Peyer's patch (tissue), 4 donors: ENCODE results near the gene DNAH17.

Experiments used
- POLR2A ChIP-seq, 2 donors: fragments of 450-650 bp; IDR thresholded peaks; one replicate each; pipeline ENCODE4 v1.5.1; 2017; ENCODE audit warnings: antibody characterized with exemption in 2 of 2, mild to moderate bottlenecking in 2 of 2, moderate library complexity in 2 of 2
- TF ChIP-seq, protein P1 (sequence below), 6 experiments: fragments of 450-650 bp in 4 of 6; fragments of 200-600 bp in 2 of 6; sonication (generic) in 1 of 6; IDR thresholded peaks; one replicate each; pipeline ENCODE4 v1.5.1; 2017 to 2019; ENCODE audit warnings: antibody characterized with exemption in 6 of 6, mild to moderate bottlenecking in 3 of 6, moderate library complexity in 1 of 6

DNA sequence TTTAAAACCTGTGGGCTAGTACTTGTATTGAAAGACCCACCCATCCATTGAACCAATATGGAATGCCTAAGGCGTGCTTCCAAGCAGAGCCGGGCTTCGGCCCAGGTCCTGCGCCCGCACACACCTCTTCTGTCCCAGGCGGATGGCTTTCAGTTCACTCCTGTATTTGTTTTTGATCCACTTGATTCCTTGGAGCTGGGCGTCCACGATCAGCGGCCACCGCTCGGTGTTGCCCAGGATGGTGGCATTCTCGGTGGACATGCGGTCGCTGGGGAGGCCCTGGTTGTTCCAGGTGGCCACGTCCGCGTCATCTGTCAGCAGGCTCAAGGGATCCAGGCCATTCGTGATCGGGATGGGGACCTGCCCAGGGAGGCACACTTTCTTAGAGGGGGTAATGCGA lies 122.8 kb downstream of the DNAH17 start:
- no peak for TF ChIP-seq POLR2A (IDR thresholded peaks at IDR 0.05)
- TF ChIP-seq, protein P1, sequence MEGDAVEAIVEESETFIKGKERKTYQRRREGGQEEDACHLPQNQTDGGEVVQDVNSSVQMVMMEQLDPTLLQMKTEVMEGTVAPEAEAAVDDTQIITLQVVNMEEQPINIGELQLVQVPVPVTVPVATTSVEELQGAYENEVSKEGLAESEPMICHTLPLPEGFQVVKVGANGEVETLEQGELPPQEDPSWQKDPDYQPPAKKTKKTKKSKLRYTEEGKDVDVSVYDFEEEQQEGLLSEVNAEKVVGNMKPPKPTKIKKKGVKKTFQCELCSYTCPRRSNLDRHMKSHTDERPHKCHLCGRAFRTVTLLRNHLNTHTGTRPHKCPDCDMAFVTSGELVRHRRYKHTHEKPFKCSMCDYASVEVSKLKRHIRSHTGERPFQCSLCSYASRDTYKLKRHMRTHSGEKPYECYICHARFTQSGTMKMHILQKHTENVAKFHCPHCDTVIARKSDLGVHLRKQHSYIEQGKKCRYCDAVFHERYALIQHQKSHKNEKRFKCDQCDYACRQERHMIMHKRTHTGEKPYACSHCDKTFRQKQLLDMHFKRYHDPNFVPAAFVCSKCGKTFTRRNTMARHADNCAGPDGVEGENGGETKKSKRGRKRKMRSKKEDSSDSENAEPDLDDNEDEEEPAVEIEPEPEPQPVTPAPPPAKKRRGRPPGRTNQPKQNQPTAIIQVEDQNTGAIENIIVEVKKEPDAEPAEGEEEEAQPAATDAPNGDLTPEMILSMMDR (IDR thresholded peaks at IDR 0.05), result no peak
